ENCODE data around the gene KCNJ16.

DNA sequence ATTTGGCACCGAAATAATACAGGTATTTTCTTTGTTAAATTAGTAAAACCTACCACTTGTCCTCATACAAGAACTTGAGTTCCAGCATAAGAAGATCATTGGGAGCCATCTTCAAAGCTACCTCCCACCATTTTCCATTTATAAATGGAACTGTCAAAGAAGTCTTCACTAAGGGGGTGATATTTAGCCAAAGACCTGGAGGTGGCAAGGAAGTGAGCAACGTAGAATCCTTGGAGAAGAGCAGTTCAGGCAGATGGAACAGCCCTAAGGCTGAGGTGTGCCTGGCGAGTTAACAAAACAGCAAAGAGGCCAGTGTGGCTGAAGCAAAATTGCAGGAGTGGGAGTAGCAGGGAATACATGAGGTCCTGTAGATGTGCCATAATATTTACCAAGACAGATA is 1.8 kb downstream of the KCNJ16 start:
- TF ChIP-seq PAWR (CRISPR knock-in tag; IDR thresholded peaks at IDR 0.05; ENCODE audit: borderline replicate concordance) (no peak), EED (CRISPR knock-in tag; IDR thresholded peaks at IDR 0.05) (no peak), ZNF562 (CRISPR knock-in tag; IDR thresholded peaks at IDR 0.05; ENCODE audit: borderline replicate concordance) (no peak), ZSCAN21 (CRISPR knock-in tag; IDR thresholded peaks at IDR 0.05; ENCODE audit: borderline replicate concordance) (no peak), MYC (CRISPR knock-in tag; IDR thresholded peaks at IDR 0.05; ENCODE audit: borderline replicate concordance) (no peak), NR3C1 (CRISPR knock-in tag; IDR thresholded peaks at IDR 0.05) (no peak), POLR2AphosphoS5 (IDR thresholded peaks at IDR 0.05; ENCODE audit: low read depth, low read length) (no peak), CBX1 (IDR thresholded peaks at IDR 0.05; ENCODE audit: low read depth) (no peak)
- TF ChIP-seq, protein P1, sequence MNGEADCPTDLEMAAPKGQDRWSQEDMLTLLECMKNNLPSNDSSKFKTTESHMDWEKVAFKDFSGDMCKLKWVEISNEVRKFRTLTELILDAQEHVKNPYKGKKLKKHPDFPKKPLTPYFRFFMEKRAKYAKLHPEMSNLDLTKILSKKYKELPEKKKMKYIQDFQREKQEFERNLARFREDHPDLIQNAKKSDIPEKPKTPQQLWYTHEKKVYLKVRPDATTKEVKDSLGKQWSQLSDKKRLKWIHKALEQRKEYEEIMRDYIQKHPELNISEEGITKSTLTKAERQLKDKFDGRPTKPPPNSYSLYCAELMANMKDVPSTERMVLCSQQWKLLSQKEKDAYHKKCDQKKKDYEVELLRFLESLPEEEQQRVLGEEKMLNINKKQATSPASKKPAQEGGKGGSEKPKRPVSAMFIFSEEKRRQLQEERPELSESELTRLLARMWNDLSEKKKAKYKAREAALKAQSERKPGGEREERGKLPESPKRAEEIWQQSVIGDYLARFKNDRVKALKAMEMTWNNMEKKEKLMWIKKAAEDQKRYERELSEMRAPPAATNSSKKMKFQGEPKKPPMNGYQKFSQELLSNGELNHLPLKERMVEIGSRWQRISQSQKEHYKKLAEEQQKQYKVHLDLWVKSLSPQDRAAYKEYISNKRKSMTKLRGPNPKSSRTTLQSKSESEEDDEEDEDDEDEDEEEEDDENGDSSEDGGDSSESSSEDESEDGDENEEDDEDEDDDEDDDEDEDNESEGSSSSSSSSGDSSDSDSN (CRISPR knock-in tag; IDR thresholded peaks at IDR 0.05) = no peak

Data from HepG2 (cell line).